DND-41 (cell line): ENCODE data around the gene BRI3BP.

Source experiments
- ATAC-seq: fragments of 200-7000 bp; cut with Tn5 transposase; 3 replicates; pipeline ENCODE4 v1.9.1; 2021; ENCODE audit warnings: low read depth; ENCODE audit not compliant: insufficient read depth
- DNase-seq: peaks from one replicate; pipeline ENCODE4 v3.0.0-alpha.2; 2020
- H2AFZ ChIP-seq: 2 replicates; pipeline ENCODE4 v1.6.0; 2012; ENCODE audit warnings: low read depth, low read length
- H3K27ac ChIP-seq: 2 replicates; pipeline ENCODE4 v1.5.1; 2012; ENCODE audit warnings: low read length, inconsistent platforms
- H3K27me3 ChIP-seq: fragments of 200-600 bp; sonication (generic); 2 replicates; pipeline ENCODE4 v1.6.0; 2012; ENCODE audit warnings: low read length, mild to moderate bottlenecking, inconsistent platforms; ENCODE audit not compliant: insufficient read depth, poor library complexity
- H3K36me3 ChIP-seq: 2 replicates; pipeline ENCODE4 v1.5.1; 2012; ENCODE audit warnings: low read length, inconsistent platforms; ENCODE audit not compliant: insufficient read depth
- H3K4me1 ChIP-seq: 2 replicates; pipeline ENCODE4 v1.5.1; 2012; ENCODE audit warnings: mild to moderate bottlenecking, low read length; ENCODE audit not compliant: insufficient read depth
- H3K4me2 ChIP-seq: 2 replicates; pipeline ENCODE4 v1.6.0; 2012; ENCODE audit warnings: mild to moderate bottlenecking, moderate library complexity, low read length, inconsistent platforms; ENCODE audit not compliant: insufficient read depth
- H3K4me3 ChIP-seq, 2 experiments: fragments of 200-600 bp in 1 of 2; shearing (Covaris generic) in 1 of 2; 2 replicates each; pipeline ENCODE4 v1.5.1; 2012 to 2016; ENCODE audit warnings: inconsistent platforms in 2 of 2, low read length in 2 of 2, mild to moderate bottlenecking in 2 of 2, low read depth in 1 of 2, moderate library complexity in 1 of 2
- H3K79me2 ChIP-seq: 2 replicates; pipeline ENCODE4 v1.6.0; 2012; ENCODE audit warnings: low read length, inconsistent platforms; ENCODE audit not compliant: insufficient read depth
- H3K9ac ChIP-seq: 2 replicates; pipeline ENCODE4 v1.6.0; 2012; ENCODE audit warnings: low read depth, mild to moderate bottlenecking, inconsistent platforms, low read length, moderate library complexity
- H3K9me3 ChIP-seq: 2 replicates; pipeline ENCODE4 v1.5.1; 2012; ENCODE audit warnings: low read length, moderate library complexity, mild to moderate bottlenecking, inconsistent platforms; ENCODE audit not compliant: insufficient read depth, severe bottlenecking
- H4K20me1 ChIP-seq: 2 replicates; pipeline ENCODE4 v1.6.0; 2012; ENCODE audit warnings: low read length; ENCODE audit not compliant: insufficient read depth
- CTCF ChIP-seq: IDR thresholded peaks from 2 replicates; pipeline ENCODE4 v1.5.1; 2012; ENCODE audit warnings: borderline replicate concordance, low read length, moderate library complexity, mild to moderate bottlenecking; ENCODE audit not compliant: poor library complexity, severe bottlenecking; ENCODE audit errors: extremely low read depth
- EZH2 ChIP-seq: IDR thresholded peaks from 3 replicates; pipeline ENCODE4 v1.6.1; 2012; ENCODE audit warnings: borderline replicate concordance, low read depth, mild to moderate bottlenecking, moderate library complexity, low read length, inconsistent platforms; ENCODE audit not compliant: severe bottlenecking

BRI3BP gene

GRCh38 chr12:125068391-125068790, 74.9 kb downstream of the BRI3BP start:
- 0 out of 2 replicates have a peak, but pooled peaks cover 3% of the 10 kb centered on the region for H3K79me2 ChIP-seq
- no peak overlapping the region for H2AFZ ChIP-seq
- H3K4me1 ChIP-seq, result peaks cover 25% of the 10 kb centered on the region
- no peak overlapping the region for H3K4me3 ChIP-seq
- H3K9ac ChIP-seq, result no peak overlapping the region
- no peaks in the 10 kb centered on the region for H3K27me3 ChIP-seq
- TF ChIP-seq CTCF, result no peak
- TF ChIP-seq EZH2, result no peak
- peaks cover 11% of the 10 kb centered on the region for H4K20me1 ChIP-seq
- H3K9me3 ChIP-seq, result no peaks in the 10 kb centered on the region
- H3K36me3 ChIP-seq, result peaks cover 4% of the 10 kb centered on the region; the same call in 1 of the 2 replicates
- ATAC-seq (no peak), DNase-seq (no peak)
- no peak overlapping the region for H3K27ac ChIP-seq
- no peak overlapping the region for H3K4me2 ChIP-seq

- no peak for TF ChIP-seq CTCF
- no peak for TF ChIP-seq EZH2
- H3K4me2 ChIP-seq, result no peak overlapping the region
- 0 out of 2 replicates have a peak, but pooled peaks cover 3% of the 10 kb centered on the region for H3K79me2 ChIP-seq
- H3K4me3 ChIP-seq, result no peak overlapping the region
- H4K20me1 ChIP-seq, result peaks cover 11% of the 10 kb centered on the region
- H3K27ac ChIP-seq, result no peak overlapping the region
- no peak for DNase-seq
- H3K4me1 ChIP-seq, result peaks cover 20% of the 10 kb centered on the region
- peaks cover 4% of the 10 kb centered on the region; the same call in 1 of the 2 replicates for H3K36me3 ChIP-seq
- ATAC-seq, result no peak
- no peaks in the 10 kb centered on the region for H3K9me3 ChIP-seq
- no peak overlapping the region for H2AFZ ChIP-seq
- no peaks in the 10 kb centered on the region for H3K27me3 ChIP-seq
- H3K9ac ChIP-seq, result no peak overlapping the region
Measured at GRCh38 chr12:125069616-125070015, 76.2 kb downstream of the BRI3BP start.

GRCh38 chr12:125070112-125070511, 76.7 kb downstream of the BRI3BP start:
- TF ChIP-seq EZH2 (no peak), CTCF (no peak)
- H4K20me1 ChIP-seq, result peaks cover 11% of the 10 kb centered on the region
- peaks cover 16% of the 10 kb centered on the region for H3K4me1 ChIP-seq
- no peak overlapping the region for H2AFZ ChIP-seq
- no peaks in the 10 kb centered on the region for H3K9me3 ChIP-seq
- ATAC-seq (no peak), DNase-seq (no peak)
- H3K27me3 ChIP-seq, result no peaks in the 10 kb centered on the region
- H3K27ac ChIP-seq, result no peak overlapping the region
- no peak overlapping the region for H3K9ac ChIP-seq
- no peak overlapping the region for H3K4me3 ChIP-seq
- H3K36me3 ChIP-seq, result peaks cover 4% of the 10 kb centered on the region; the same call in 1 of the 2 replicates
- H3K79me2 ChIP-seq, result 0 out of 2 replicates have a peak, but pooled peaks cover 3% of the 10 kb centered on the region
- no peak overlapping the region for H3K4me2 ChIP-seq
